ENCODE results near the gene GTF3C5.
"Not testable (repeated sequence)": the region's sequence is repeated elsewhere in the genome, so short reads cannot be mapped to it uniquely, and the experiment has no call there.

GTF3C5 gene

GRCh38 chr9:133030317-133031129, at the start of gene GTF3C5:
TSS of gene GTF3C5 (plus strand) at chr9:133030997. CDS start at chr9:133031012, 15 bp downstream.
- peak; percentile 99 for DNase-seq

GRCh38 chr9:132982458-132982857, 48.3 kb upstream of the GTF3C5 start:
- DNase-seq: no peak

DNA sequence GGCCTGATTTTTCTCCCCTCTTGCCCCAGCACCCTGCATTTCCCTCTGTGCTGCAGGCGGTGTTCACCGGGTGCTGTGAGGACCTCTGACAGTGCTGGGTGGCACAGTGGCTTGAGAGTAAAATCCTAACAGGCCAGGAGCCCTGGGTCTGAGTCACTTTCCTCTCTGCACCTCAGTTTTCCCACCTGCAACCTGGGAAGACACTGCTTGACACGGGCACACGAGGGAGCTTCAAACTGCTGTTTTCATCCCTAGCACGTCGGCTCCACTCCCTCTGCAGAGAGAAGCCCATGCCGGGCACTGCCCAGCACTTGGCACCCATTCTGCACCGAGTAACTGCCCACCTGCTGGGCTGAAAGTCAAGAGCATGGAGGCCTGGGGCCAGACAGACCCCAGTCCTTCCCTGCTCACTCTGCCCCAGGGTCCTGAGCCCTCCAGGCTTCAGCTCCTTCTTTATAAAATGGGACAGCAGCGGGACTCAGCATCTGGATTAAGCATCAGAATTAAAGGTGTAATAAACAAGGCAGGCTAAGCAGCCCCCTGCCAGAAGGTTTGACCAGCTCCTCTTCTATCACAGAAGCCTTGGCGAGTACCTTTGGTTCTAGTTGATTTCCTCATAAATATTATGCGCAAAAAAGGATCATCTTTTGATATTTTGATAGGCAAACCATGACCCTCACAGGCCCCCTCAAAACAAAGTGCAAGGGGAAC, 47.2 kb upstream of the GTF3C5 start:
- no peak for DNase-seq

- no peak for DNase-seq
These were observed 46.4 kb upstream of the GTF3C5 start for GRCh38 chr9:132984202-132985070.

DNA sequence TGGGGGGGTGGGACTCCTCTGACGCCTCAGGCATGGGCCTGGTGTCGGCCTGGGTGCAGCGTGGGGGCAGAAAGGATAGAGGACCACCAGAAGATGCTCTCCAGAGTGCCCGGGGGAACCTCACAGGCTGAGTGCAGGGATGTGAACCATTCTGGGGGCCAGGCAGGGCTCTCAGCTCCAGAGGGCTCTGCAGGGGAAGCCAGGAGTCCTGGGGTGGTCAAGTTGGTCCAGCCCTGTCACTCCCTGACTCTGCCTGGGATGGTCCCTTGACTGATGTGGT, 45.8 kb upstream of the GTF3C5 start:
- DNase-seq: no peak

DNA sequence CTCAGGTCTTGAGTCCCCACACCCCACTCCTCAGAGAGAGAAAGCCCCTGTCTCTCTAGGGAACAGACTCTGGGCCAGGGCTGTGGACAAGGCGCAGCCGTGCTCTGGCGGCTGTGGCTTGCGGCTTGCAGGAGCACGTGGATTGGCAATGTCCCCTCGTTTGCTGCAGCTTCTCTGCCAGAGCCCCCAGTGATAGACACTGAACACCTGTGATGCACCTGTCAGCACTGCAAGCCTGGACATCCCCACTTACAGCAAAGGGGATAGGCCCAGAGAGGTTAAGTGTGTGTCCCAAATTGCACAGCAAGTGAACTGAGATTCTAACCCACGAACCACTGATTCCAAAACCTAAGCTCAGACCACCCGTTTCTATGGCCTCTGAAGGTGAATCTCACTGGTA, 45.3 kb upstream of the GTF3C5 start:
- DNase-seq: no peak

DNA sequence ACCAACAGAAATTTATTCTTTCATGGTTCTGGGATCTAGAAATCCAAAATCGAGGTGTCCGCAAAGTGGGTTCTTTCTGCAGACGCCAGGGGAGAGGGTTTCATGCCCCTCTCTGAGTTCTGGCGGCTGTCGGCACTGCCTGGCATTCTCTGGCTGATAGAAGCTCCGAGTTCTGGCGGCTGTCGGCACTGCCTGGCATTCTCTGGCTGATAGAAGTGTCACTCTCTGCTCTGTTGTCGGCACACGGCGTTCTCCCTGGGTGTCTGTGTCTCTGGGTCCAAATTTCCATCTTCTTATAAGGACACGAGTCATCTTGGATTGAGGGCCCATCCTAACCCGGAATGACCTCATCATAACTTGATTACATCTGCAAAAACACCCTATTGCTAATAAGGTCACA, 44.7 kb upstream of the GTF3C5 start:
- DNase-seq: no peak

- DNase-seq: no peak
These were observed 43.9 kb upstream of the GTF3C5 start for GRCh38 chr9:132986640-132987620.

- no peak for DNase-seq
These were observed 42.4 kb upstream of the GTF3C5 start for GRCh38 chr9:132988244-132989013.

DNA sequence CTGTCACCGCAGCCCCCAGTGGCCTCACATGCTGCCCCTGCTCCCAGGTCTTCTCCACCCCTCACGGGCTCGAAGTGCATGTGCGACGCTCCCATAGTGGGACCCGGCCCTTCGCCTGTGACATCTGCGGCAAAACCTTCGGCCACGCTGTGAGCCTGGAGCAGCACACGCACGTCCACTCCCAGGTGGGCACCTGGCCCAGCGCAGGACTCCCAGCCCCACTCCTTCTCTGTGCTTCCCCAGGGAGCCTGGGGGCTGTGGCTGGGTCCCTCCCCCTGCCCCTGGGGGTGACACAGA, 41.8 kb upstream of the GTF3C5 start:
- no peak for DNase-seq

DNA sequence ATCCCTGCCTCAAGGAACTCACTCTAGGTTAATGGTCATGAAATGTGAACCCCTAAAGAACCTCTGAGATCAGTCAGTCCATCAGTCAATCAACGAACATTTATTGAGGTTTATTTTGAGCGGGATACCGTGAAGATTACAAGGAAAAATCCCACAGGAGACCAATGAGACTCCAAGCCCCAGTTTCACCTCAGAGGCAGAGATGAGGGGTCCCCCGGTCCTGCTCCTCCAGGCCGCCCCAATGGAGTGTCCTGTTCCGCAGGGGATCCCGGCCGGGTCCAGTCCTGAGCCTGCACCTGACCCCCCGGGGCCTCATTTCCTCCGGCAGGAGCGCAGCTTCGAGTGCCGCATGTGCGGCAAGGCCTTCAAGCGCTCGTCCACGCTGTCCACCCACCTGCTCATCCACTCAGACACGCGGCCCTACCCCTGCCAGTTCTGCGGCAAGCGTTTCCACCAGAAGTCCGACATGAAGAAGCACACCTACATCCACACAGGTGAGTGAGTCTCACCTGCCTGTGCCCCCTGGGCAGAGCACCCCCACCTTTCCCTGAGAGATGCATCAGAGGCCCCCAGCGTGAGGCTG, 41.3 kb upstream of the GTF3C5 start:
- DNase-seq: no peak

- DNase-seq: not testable (repeated sequence)
These were observed 40.7 kb upstream of the GTF3C5 start for GRCh38 chr9:132989998-132990557.

DNA sequence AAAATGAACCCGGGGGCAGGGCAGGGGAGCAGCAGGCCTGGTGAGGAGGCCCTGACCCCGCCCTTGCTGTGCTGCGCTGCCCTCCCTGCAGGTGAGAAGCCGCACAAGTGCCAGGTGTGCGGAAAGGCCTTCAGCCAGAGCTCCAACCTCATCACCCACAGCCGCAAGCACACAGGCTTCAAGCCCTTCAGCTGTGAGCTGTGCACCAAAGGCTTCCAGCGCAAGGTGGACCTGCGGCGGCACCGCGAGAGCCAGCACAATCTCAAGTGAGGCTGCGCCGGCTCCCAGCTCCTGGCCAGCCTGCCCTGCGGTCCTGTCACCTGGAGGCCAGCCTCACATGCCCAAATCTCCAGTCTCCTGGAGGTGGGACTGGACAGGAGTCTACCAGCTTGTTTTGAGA, 40.0 kb upstream of the GTF3C5 start:
- no peak for DNase-seq

DNA sequence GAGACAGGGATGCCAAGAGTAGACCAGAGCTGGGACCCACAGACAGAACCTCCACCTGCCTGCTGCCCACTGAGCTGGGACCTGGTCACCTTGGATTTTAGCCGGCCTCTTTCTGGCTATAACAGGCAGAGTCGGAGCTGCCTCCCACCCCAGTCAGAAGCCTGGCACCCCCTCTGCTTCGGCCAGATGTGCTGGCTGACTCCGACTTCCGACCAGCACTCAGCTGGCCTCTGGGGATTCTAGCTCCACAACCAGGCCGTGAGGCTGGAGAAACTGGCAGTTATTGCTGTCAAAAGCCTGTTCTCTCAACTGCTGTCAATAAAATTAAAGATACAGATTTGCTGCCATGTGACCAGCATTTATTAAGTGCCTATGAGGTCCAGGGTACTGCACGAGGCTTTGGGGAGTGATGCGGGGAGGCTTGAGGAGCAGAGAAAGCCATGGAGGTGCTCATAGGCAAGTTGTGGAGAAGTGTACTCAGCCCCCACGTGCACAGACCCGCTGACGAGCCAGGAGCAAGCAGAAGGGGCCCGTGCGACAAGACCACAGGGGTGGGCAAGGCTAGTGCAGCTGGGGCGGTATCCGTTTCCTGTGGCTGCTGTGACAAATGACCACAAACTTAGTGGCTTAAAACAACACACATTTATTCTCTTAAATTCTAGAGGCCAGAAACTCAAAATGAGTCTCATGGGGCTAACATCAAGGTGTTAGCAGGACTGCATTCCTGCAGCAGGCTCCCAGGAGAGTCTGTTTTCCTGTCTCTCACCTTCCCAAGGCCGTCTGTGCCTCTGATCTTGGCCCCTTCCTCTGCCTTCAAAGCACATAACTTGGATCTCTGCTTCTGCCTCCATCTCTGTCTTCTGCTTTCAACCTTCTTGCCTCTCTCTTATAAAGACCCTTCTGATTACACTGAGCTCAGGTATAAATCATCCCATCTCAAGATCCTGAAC, 39.2 kb upstream of the GTF3C5 start:
- no peak for DNase-seq

DNA sequence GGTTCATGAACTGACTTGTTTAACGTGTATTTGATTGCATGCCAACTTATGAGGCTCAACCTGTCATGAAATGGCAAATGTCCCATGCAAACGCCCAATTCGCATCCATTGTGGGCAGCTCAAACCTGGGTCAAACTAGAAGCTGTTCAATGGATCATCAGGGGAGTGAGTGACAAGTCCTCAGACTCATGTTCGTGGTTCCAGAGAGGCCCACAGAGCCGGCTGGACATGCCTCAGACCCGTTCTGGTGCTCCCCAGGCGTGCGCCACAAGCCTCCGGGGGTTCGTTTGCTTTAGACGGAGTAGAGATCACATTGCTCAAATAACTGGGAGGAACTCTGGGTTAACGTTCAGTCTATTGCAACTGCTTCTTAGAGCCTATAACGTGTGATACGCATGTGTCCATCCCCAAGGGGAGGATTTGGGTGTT, 37.3 kb upstream of the GTF3C5 start:
- no peak for DNase-seq

- DNase-seq: no peak
These were observed 36.2 kb upstream of the GTF3C5 start for GRCh38 chr9:132994410-132995120.

GRCh38 chr9:132995121-132995420, 35.7 kb upstream of the GTF3C5 start:
- no peak for DNase-seq

- no peak for DNase-seq
These were observed 34.9 kb upstream of the GTF3C5 start for GRCh38 chr9:132995879-132996278.

DNA sequence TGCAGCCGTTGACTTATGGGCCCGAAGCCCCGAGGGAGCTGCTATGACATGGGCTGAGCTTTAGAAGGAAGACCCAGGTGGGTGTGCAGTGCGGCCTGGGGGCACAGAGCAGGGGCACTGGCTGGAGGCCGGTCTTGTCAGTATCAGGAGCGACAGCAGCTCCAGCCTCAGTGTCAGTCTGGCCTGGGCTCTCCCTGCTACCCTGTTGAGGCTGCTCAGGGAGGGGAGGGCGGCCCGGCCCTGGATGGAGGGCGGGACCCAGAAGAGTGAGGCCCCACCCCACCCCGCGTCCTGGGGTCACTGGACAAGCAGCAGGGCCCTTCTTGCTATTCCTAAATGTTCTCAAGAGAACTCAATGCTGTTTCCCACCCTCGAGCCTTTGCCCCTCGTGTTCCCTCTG, 34.3 kb upstream of the GTF3C5 start:
- DNase-seq: no peak
